BJ (cell line): ENCODE results near the gene CCDC170. TPM values are rescaled to one million over a fixed set of nuclear protein-coding genes. Genes with fewer than 3 reads are reported as not detected.

ENCODE experiments used
- CTCF ChIA-PET: fragments of 350-600 bp; formaldehyde crosslinking; extraction: SDS; loops from one replicate; lab custom pipeline; 2021; ENCODE audit warnings: antibody characterized with exemption, inconsistent platforms; lab: Yijun Ruan, JAX
- POLR2A ChIA-PET: fragments of 300-600 bp; sonication (Branson Sonifier 250); formaldehyde crosslinking; extraction: SDS; loops from one replicate; lab custom pipeline; 2021; ENCODE audit warnings: antibody characterized with exemption; lab: Charles Lee
- DNase-seq: peaks from one replicate; pipeline ENCODE4 v3.0.0-alpha.2; 2011; ENCODE audit warnings: low read depth
- H3K27me3 ChIP-seq: 2 replicates; pipeline ENCODE4 v1.6.0; 2011; ENCODE audit warnings: low read length; ENCODE audit not compliant: control insufficient read depth, insufficient read depth
- H3K36me3 ChIP-seq: 2 replicates; pipeline ENCODE4 v1.5.1; 2011; ENCODE audit warnings: low read length; ENCODE audit not compliant: control insufficient read depth, insufficient read depth
- H3K4me3 ChIP-seq: 2 replicates; pipeline ENCODE4 v1.5.1; 2011; ENCODE audit warnings: low read depth, mild to moderate bottlenecking, control low read depth, low read length
- CTCF ChIP-seq: IDR thresholded peaks from 2 replicates; pipeline ENCODE4 v1.5.1; 2011; ENCODE audit warnings: low read depth, mild to moderate bottlenecking, control low read depth, inconsistent platforms, low read length, moderate library complexity; ENCODE audit not compliant: insufficient read depth
- polyA plus RNA-seq: library from polyadenylated mRNA; depleted of rRNA; stranded (reverse); fragments of >200 nt; gene quantifications from 2 replicates; pipeline ENCODE4 v1.2.3, GENCODE V29; 2011

CCDC170 gene
- polyA plus RNA-seq, 1 experiment = 0.11 TPM

DNA sequence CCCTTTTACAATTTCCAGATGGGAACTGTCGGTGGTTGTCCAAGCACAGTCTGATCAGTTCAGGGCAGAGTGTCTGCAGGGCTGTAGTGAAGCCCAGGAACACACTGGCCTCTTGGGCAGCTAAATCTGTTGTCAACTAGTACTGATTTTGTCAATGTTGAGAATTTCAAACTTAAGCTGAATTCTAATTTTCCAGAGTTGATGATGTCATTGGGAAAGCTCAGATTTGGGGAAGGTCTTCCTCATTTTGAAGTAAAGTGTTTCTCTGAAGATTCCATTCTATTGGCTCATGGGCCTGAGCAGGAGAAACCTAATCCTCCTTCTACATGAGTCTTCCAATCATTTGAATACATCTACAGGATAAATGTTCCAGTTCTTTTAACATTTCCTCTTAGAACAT is 72.1 kb downstream of the CCDC170 start:
- no peaks in the 10 kb centered on the region for H3K36me3 ChIP-seq

GRCh38 chr6:151566557-151566956 is 72.7 kb downstream of the CCDC170 start:
- no peak for TF ChIP-seq CTCF
- H3K36me3 ChIP-seq = no peaks in the 10 kb centered on the region
- CTCF ChIA-PET = no interaction called here
- no peak for DNase-seq
- H3K27me3 ChIP-seq = no peaks in the 10 kb centered on the region
- H3K4me3 ChIP-seq = no peak overlapping the region
- POLR2A ChIA-PET = no interaction called here

More for the DNA sequence above, 72.1 kb downstream of the CCDC170 start:
- no peak for DNase-seq
- CTCF ChIA-PET = no interaction called here
- Histone ChIP-seq H3K4me3 (no peak overlapping the region), H3K27me3 (no peaks in the 10 kb centered on the region)
- TF ChIP-seq CTCF = no peak
- POLR2A ChIA-PET = no interaction called here

- Histone ChIP-seq H3K27me3 (no peaks in the 10 kb centered on the region), H3K4me3 (no peak overlapping the region), H3K36me3 (no peaks in the 10 kb centered on the region)
- ChIA-PET CTCF (interaction anchor here (0.7 kb wide), 1 partner anchor 100 kb away, joined by 3 read pairs; no protein-coding TSS in a partner anchor), POLR2A (no interaction called here)
- TF ChIP-seq CTCF = no peak
- no peak for DNase-seq
Measured at GRCh38 chr6:151576633-151577032, 82.8 kb downstream of the CCDC170 start.

GRCh38 chr6:151577257-151577656 is 83.4 kb downstream of the CCDC170 start:
- POLR2A ChIA-PET = no interaction called here

DNA sequence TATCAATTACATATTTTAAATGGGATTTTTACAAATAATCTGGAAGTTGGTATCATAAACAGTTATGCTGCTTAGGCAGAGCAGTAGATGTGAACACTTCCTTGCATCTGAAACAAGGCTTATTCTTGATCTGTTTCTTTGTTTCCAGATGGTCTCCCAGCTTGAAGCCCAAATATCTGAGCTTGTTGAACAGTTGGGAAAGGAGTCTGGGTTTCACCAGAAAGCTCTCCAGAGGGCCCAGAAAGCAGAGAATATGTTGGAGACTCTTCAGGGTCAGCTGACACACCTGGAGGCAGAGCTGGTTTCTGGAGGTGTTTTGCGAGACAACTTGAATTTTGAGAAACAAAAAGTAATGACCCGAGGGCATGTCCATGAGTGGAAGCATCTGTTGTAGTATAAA is 91.9 kb downstream of the CCDC170 start:
- no peak for TF ChIP-seq CTCF
- Histone ChIP-seq H3K36me3 (no peaks in the 10 kb centered on the region), H3K4me3 (no peak overlapping the region), H3K27me3 (no peaks in the 10 kb centered on the region)
- DNase-seq = no peak
- CTCF ChIA-PET = interaction anchor here (0.8 kb wide), 1 partner anchor 43 kb away, joined by 3 read pairs; no protein-coding TSS in a partner anchor
- POLR2A ChIA-PET = no interaction called here

More at GRCh38 chr6:151577257-151577656, 83.4 kb downstream of the CCDC170 start:
- Histone ChIP-seq H3K36me3 (no peaks in the 10 kb centered on the region), H3K4me3 (no peak overlapping the region), H3K27me3 (no peaks in the 10 kb centered on the region)
- no peak for DNase-seq
- CTCF ChIA-PET = interaction anchor here (0.7 kb wide), 1 partner anchor 101 kb away, joined by 3 read pairs; no protein-coding TSS in a partner anchor
- no peak for TF ChIP-seq CTCF
